Measurements from ENCODE around the gene CIDEB.

CIDEB gene

DNA sequence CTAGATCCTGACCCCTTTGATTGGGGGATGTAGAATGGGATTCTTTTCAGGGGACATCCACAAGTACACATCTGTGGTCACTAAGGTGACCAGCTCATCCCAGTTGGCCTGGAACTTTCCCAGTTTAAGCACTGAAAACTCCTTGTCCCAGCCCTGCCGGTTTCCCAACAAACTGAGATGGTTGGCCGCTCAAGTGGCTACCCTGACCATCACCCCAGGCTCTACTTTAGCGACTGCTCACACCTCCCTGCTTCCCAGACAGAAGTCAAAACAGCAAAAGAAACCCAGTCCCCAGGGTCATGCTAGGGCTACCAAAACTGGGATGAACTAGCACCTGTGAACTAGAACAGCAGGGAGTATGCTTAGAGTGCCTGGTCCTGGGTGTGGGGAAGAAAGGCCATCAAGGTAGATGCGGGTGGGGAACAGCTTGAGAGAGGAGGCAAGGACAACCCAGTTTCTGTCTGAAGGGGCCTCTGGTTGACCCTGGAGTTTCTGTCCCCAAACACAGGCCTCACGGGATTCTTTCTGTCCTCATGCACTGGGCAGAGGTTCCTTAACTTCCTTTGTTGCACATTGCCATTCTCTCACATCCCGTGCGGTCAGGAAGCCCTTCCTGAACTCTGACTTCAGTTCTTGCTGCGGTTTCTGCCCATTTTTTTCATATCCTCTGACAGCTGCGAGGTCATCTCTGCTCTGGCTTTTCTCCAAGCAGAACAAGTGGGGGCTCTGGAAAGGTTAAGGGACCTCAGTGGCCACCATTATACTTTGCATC, 5.1 kb upstream of the CIDEB start:
- H3K4me3 ChIP-seq (replicated peaks; ENCODE audit: insufficient read depth, low read length) = peak overlapping the region; percentile 47
- DNase-seq (ENCODE audit: low read depth in 1 of 2, low spot score in 1 of 2) = peak; percentile 90
- TF ChIP-seq, protein P1, sequence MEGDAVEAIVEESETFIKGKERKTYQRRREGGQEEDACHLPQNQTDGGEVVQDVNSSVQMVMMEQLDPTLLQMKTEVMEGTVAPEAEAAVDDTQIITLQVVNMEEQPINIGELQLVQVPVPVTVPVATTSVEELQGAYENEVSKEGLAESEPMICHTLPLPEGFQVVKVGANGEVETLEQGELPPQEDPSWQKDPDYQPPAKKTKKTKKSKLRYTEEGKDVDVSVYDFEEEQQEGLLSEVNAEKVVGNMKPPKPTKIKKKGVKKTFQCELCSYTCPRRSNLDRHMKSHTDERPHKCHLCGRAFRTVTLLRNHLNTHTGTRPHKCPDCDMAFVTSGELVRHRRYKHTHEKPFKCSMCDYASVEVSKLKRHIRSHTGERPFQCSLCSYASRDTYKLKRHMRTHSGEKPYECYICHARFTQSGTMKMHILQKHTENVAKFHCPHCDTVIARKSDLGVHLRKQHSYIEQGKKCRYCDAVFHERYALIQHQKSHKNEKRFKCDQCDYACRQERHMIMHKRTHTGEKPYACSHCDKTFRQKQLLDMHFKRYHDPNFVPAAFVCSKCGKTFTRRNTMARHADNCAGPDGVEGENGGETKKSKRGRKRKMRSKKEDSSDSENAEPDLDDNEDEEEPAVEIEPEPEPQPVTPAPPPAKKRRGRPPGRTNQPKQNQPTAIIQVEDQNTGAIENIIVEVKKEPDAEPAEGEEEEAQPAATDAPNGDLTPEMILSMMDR (IDR thresholded peaks at IDR 0.05; ENCODE audit: insufficient read depth, low read length) = no peak
- TF ChIP-seq POLR2AphosphoS5 (IDR thresholded peaks at IDR 0.05; ENCODE audit: low read depth) (peak; percentile 67; the same call in 1 of the 2 replicates), SPI1 (IDR thresholded peaks at IDR 0.05; ENCODE audit: borderline replicate concordance, low read depth) (no peak)
- H3K27ac ChIP-seq (replicated peaks) = peak overlapping the region; percentile 93
- H3K27me3 ChIP-seq (ENCODE audit: insufficient read depth, poor library complexity, severe bottlenecking) = no peaks in the 10 kb centered on the region

DNA sequence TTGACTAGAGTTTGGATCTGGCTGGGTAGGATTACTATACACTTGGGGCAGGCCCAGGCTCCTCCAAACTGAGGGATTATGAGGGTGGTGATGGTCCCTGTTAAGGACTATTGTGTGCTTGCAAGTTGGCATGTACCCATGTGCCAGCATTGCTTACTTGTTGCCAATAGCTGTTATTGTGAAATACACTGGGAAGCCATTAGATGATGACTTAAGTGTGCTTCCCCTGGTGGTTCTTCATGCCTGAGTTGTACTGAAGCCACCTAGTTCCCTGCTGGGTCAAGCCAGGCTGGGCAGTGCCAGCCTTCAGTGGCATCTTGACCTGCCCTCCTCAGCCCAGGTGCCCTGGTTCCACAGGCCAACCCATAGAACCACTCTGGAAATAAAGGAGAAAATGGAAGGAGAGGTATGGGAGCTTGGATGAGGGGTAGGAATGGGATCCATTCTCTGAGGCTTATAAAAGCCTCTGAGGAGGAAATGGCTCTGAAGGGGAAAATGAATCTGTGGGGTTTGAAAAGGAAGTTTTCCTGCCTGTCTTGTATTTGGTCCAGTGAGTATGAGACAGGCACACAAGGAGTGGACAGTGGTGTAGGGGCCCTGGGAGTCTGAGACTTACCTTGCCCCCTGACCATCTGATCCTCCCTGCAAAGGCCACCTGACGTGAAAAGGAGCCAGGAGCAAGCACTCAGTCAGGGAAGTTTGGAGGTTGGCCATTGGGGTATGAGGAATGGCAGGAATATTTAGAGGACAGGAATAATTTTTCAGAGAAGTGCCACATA, 4.2 kb upstream of the CIDEB start:
- no peaks in the 10 kb centered on the region for H3K27me3 ChIP-seq (ENCODE audit: insufficient read depth, poor library complexity, severe bottlenecking)
- peak overlapping the region; percentile 47 for H3K4me3 ChIP-seq (replicated peaks; ENCODE audit: insufficient read depth, low read length)
- TF ChIP-seq, protein P1 (IDR thresholded peaks at IDR 0.05; ENCODE audit: insufficient read depth, low read length) = no peak
- TF ChIP-seq GABPA (IDR thresholded peaks at IDR 0.05; ENCODE audit: low read depth) (no peak), SPI1 (IDR thresholded peaks at IDR 0.05; ENCODE audit: borderline replicate concordance, low read depth) (no peak)
- TF ChIP-seq, protein P2, sequence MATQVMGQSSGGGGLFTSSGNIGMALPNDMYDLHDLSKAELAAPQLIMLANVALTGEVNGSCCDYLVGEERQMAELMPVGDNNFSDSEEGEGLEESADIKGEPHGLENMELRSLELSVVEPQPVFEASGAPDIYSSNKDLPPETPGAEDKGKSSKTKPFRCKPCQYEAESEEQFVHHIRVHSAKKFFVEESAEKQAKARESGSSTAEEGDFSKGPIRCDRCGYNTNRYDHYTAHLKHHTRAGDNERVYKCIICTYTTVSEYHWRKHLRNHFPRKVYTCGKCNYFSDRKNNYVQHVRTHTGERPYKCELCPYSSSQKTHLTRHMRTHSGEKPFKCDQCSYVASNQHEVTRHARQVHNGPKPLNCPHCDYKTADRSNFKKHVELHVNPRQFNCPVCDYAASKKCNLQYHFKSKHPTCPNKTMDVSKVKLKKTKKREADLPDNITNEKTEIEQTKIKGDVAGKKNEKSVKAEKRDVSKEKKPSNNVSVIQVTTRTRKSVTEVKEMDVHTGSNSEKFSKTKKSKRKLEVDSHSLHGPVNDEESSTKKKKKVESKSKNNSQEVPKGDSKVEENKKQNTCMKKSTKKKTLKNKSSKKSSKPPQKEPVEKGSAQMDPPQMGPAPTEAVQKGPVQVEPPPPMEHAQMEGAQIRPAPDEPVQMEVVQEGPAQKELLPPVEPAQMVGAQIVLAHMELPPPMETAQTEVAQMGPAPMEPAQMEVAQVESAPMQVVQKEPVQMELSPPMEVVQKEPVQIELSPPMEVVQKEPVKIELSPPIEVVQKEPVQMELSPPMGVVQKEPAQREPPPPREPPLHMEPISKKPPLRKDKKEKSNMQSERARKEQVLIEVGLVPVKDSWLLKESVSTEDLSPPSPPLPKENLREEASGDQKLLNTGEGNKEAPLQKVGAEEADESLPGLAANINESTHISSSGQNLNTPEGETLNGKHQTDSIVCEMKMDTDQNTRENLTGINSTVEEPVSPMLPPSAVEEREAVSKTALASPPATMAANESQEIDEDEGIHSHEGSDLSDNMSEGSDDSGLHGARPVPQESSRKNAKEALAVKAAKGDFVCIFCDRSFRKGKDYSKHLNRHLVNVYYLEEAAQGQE (IDR thresholded peaks at IDR 0.05; ENCODE audit: insufficient replicate concordance, low read depth) = no peak
- peak; percentile 61 to 70 for DNase-seq (ENCODE audit: low read depth in 1 of 2, low spot score in 1 of 2)
- peak overlapping the region; percentile 93 for H3K27ac ChIP-seq (replicated peaks)

DNA sequence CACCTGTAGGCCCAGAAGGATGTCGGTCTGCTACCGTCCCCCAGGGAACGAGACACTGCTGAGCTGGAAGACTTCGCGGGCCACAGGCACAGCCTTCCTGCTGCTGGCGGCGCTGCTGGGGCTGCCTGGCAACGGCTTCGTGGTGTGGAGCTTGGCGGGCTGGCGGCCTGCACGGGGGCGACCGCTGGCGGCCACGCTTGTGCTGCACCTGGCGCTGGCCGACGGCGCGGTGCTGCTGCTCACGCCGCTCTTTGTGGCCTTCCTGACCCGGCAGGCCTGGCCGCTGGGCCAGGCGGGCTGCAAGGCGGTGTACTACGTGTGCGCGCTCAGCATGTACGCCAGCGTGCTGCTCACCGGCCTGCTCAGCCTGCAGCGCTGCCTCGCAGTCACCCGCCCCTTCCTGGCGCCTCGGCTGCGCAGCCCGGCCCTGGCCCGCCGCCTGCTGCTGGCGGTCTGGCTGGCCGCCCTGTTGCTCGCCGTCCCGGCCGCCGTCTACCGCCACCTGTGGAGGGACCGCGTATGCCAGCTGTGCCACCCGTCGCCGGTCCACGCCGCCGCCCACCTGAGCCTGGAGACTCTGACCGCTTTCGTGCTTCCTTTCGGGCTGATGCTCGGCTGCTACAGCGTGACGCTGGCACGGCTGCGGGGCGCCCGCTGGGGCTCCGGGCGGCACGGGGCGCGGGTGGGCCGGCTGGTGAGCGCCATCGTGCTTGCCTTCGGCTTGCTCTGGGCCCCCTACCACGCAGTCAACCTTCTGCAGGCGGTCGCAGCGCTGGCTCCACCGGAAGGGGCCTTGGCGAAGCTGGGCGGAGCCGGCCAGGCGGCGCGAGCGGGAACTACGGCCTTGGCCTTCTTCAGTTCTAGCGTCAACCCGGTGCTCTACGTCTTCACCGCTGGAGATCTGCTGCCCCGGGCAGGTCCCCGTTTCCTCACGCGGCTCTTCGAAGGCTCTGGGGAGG, 3.1 kb upstream of the CIDEB start, which contains the start of gene LTB4R:
Gene LTB4R (plus strand): TSS at position 857 of the 959 bp plus-strand sequence. CDS start 4,150 bp downstream, outside the sequence.
- DNase-seq (ENCODE audit: low read depth in 1 of 2, low spot score in 1 of 2) = peak; percentile 60 to 61
- Histone ChIP-seq H3K27ac (replicated peaks) (peak within 1 kb of the TSS; percentile 93), H3K4me3 (replicated peaks; ENCODE audit: insufficient read depth, low read length) (peak within 1 kb of the TSS; percentile 47), H3K27me3 (ENCODE audit: insufficient read depth, poor library complexity, severe bottlenecking) (no peaks in the 10 kb centered on the region)
- TF ChIP-seq GABPA (IDR thresholded peaks at IDR 0.05; ENCODE audit: low read depth) = no peak
- no peak; the same call in 1 of the 2 replicates for TF ChIP-seq POLR2AphosphoS5 (IDR thresholded peaks at IDR 0.05; ENCODE audit: low read depth)
- no peak for TF ChIP-seq SPI1 (IDR thresholded peaks at IDR 0.05; ENCODE audit: borderline replicate concordance, low read depth)
- TF ChIP-seq, protein P1 (IDR thresholded peaks at IDR 0.05; ENCODE audit: insufficient read depth, low read length) = no peak
- TF ChIP-seq, protein P2 (IDR thresholded peaks at IDR 0.05; ENCODE audit: insufficient replicate concordance, low read depth) = no peak
